MM.1S (cell line): ENCODE data around the gene FRMPD2.
"Not testable (repeated sequence)": the region's sequence is repeated elsewhere in the genome, so short reads cannot be mapped to it uniquely, and the experiment has no call there.

Source experiments
- DNase-seq: peaks from one replicate; pipeline ENCODE4 v3.0.0-alpha.2; 2015
- H2AFZ ChIP-seq: fragments of 300-600 bp; sonication (generic); 2 replicates; pipeline ENCODE4 v1.6.0; 2016; ENCODE audit warnings: antibody characterized with exemption, low read length
- H3F3A ChIP-seq: fragments of 300-600 bp; sonication (generic); 2 replicates; pipeline ENCODE4 v1.6.1; 2016; ENCODE audit warnings: mild to moderate bottlenecking, antibody characterized with exemption, low read length, moderate library complexity, mixed read lengths; ENCODE audit not compliant: insufficient read depth
- H3K27ac ChIP-seq: fragments of 300-600 bp; sonication (generic); 2 replicates; pipeline ENCODE4 v1.5.1; 2016; ENCODE audit warnings: mild to moderate bottlenecking, low read length
- H3K27me3 ChIP-seq: fragments of 300-600 bp; sonication (generic); replicated peaks from 2 replicates; pipeline ENCODE4 v1.6.0; 2016; ENCODE audit warnings: low read length; ENCODE audit not compliant: insufficient read depth
- H3K36me3 ChIP-seq: fragments of 300-600 bp; sonication (generic); replicated peaks from 2 replicates; pipeline ENCODE4 v1.6.1; 2016; ENCODE audit warnings: mild to moderate bottlenecking, low read length, mixed read lengths; ENCODE audit not compliant: insufficient read depth
- H3K4me1 ChIP-seq: fragments of 300-600 bp; sonication (generic); 2 replicates; pipeline ENCODE4 v1.6.1; 2016; ENCODE audit warnings: low read length, mixed read lengths
- H3K4me2 ChIP-seq: fragments of 300-600 bp; sonication (generic); 2 replicates; pipeline ENCODE4 v1.6.0; 2016; ENCODE audit warnings: low read depth, low read length
- H3K4me3 ChIP-seq: fragments of 300-600 bp; sonication (generic); 2 replicates; pipeline ENCODE4 v1.5.1; 2016; ENCODE audit warnings: low read length, mixed read lengths
- H3K79me2 ChIP-seq: fragments of 300-600 bp; sonication (generic); 2 replicates; pipeline ENCODE4 v1.6.1; 2016; ENCODE audit warnings: mixed run types, low read length, mixed read lengths
- H3K9ac ChIP-seq: fragments of 300-600 bp; sonication (generic); 2 replicates; pipeline ENCODE4 v1.6.1; 2016; ENCODE audit warnings: low read length, mixed read lengths
- H3K9me2 ChIP-seq: fragments of 300-600 bp; sonication (generic); replicated peaks from 2 replicates; pipeline ENCODE4 v1.6.1; 2016; ENCODE audit warnings: mild to moderate bottlenecking, low read length, mixed read lengths; ENCODE audit not compliant: insufficient read depth
- H3K9me3 ChIP-seq: fragments of 300-600 bp; sonication (generic); replicated peaks from 2 replicates; pipeline ENCODE4 v1.6.1; 2016; ENCODE audit warnings: mild to moderate bottlenecking, low read length, mixed read lengths; ENCODE audit not compliant: insufficient read depth
- H4K20me1 ChIP-seq: fragments of 300-600 bp; sonication (generic); 2 replicates; pipeline ENCODE4 v1.6.1; 2016; ENCODE audit warnings: mild to moderate bottlenecking, low read length, moderate library complexity, mixed read lengths; ENCODE audit not compliant: insufficient read depth
- CTCF ChIP-seq: fragments of 300-600 bp; sonication (generic); IDR thresholded peaks from 2 replicates; pipeline ENCODE4 v1.5.1; 2016; ENCODE audit warnings: antibody characterized with exemption, low read length, mixed read lengths
- EZH2 ChIP-seq: fragments of 300-600 bp; sonication (generic); optimal IDR thresholded peaks from 2 replicates; pipeline ENCODE3; 2017; ENCODE audit warnings: low read depth, mild to moderate bottlenecking, antibody characterized with exemption, low read length, mixed read lengths
- EZH2phosphoT487 ChIP-seq: fragments of 300-600 bp; sonication (generic); IDR thresholded peaks from 2 replicates; pipeline ENCODE4 v1.6.1; 2018; ENCODE audit warnings: antibody characterized with exemption, low read length

FRMPD2 gene

GRCh38 chr10:48221814-48222213 is 52.7 kb downstream of the FRMPD2 start:
- Histone ChIP-seq H3K9me3 (no peaks in the 10 kb centered on the region), H3K79me2 (no peaks in the 10 kb centered on the region), H3K4me2 (no peak overlapping the region), H2AFZ (no peak overlapping the region), H3K27ac (no peak overlapping the region), H3K4me3 (no peak overlapping the region), H3K9ac (no peak overlapping the region), H3K36me3 (no peaks in the 10 kb centered on the region; the same call in 1 of the 2 replicates), H4K20me1 (no peaks in the 10 kb centered on the region), H3K4me1 (no peaks in the 10 kb centered on the region), H3F3A (no peaks in the 10 kb centered on the region), H3K9me2 (no peaks in the 10 kb centered on the region), H3K27me3 (no peaks in the 10 kb centered on the region)
- DNase-seq = no peak
- TF ChIP-seq EZH2phosphoT487 (no peak), EZH2 (no peak), CTCF (no peak)

GRCh38 chr10:48221031-48221430 is 53.5 kb downstream of the FRMPD2 start:
- H4K20me1 ChIP-seq, DNase-seq, H3K36me3 ChIP-seq, H3K27ac ChIP-seq, H3K4me2 ChIP-seq, H3K4me3 ChIP-seq, H3K9me3 ChIP-seq, H2AFZ ChIP-seq, H3K9ac ChIP-seq, H3K4me1 ChIP-seq, H3F3A ChIP-seq, H3K27me3 ChIP-seq, H3K79me2 ChIP-seq, H3K9me2 ChIP-seq: not testable (repeated sequence)

- H3K27ac ChIP-seq = no peak overlapping the region
- no peak overlapping the region for H3K9ac ChIP-seq
- H3K9me3 ChIP-seq = no peaks in the 10 kb centered on the region
- no peaks in the 10 kb centered on the region for H4K20me1 ChIP-seq
- TF ChIP-seq EZH2 (no peak), EZH2phosphoT487 (no peak), CTCF (no peak)
- DNase-seq = no peak
- H3K4me1 ChIP-seq = no peaks in the 10 kb centered on the region
- H3K27me3 ChIP-seq = no peaks in the 10 kb centered on the region
- H3K9me2 ChIP-seq = no peaks in the 10 kb centered on the region
- H3K36me3 ChIP-seq = no peaks in the 10 kb centered on the region
- no peak overlapping the region for H3K4me2 ChIP-seq
- H3F3A ChIP-seq = no peaks in the 10 kb centered on the region
- H3K79me2 ChIP-seq = no peaks in the 10 kb centered on the region
- H3K4me3 ChIP-seq = no peak overlapping the region
- H2AFZ ChIP-seq = no peak overlapping the region
Measured at GRCh38 chr10:48219194-48219593, 55.3 kb downstream of the FRMPD2 start.

GRCh38 chr10:48216744-48217143 is 57.8 kb downstream of the FRMPD2 start:
- Histone ChIP-seq H2AFZ (no peak overlapping the region), H3K4me1 (no peaks in the 10 kb centered on the region), H3K27ac (no peak overlapping the region), H3K9me2 (no peaks in the 10 kb centered on the region), H3K4me2 (no peak overlapping the region), H3K36me3 (no peaks in the 10 kb centered on the region), H3K27me3 (no peaks in the 10 kb centered on the region), H3F3A (no peaks in the 10 kb centered on the region), H3K9ac (no peak overlapping the region), H4K20me1 (no peaks in the 10 kb centered on the region), H3K4me3 (no peak overlapping the region), H3K9me3 (no peaks in the 10 kb centered on the region), H3K79me2 (no peaks in the 10 kb centered on the region)
- DNase-seq = no peak
- no peak for TF ChIP-seq EZH2
- no peak for TF ChIP-seq CTCF
- TF ChIP-seq EZH2phosphoT487 = no peak
